SH-SY5Y (cell line): ENCODE data around the gene SMC1B.

Source experiments
- GATA2 ChIP-seq: IDR thresholded peaks from 2 replicates; pipeline ENCODE4 v1.6.1; 2011; ENCODE audit warnings: mild to moderate bottlenecking, low read depth, low read length
- GATA3 ChIP-seq: IDR thresholded peaks from 2 replicates; pipeline ENCODE4 v1.6.1; 2011; ENCODE audit warnings: low read depth, mild to moderate bottlenecking, low read length, moderate library complexity

- no peak for TF ChIP-seq GATA2
- no peak for TF ChIP-seq GATA3
These were observed 13.0 kb upstream of the SMC1B start for GRCh38 chr22:45426387-45426786.
